Uterus (tissue), 4 donors: ENCODE data around the gene SMURF1. TPM values are rescaled to one million over a fixed set of nuclear protein-coding genes. Genes with fewer than 3 reads are reported as not detected.

Experiments used
- DNase-seq, 2 donors: peaks; one replicate each; pipeline ENCODE4 v3.0.0-alpha.2; 2019 to 2020
- H3K27ac ChIP-seq, 2 donors: fragments of 200-600 bp; sonication (generic); 1 replicate in 1 of 2; 2 replicates in 1 of 2; pipeline ENCODE4 v1.5.1; 2016 to 2018
- H3K27me3 ChIP-seq, 2 donors: fragments of 200-600 bp; sonication (generic); one replicate each; pipeline ENCODE4 v1.5.1; 2018 to 2019; ENCODE audit warnings: control low read depth in 1 of 2
- H3K36me3 ChIP-seq, 2 donors: fragments of 200-600 bp; sonication (generic); one replicate each; pipeline ENCODE4 v1.5.1; 2019; ENCODE audit warnings: control low read depth in 1 of 2
- H3K4me1 ChIP-seq, 2 donors: fragments of 200-600 bp; sonication (generic); one replicate each; pipeline ENCODE4 v1.5.1; 2018 to 2019; ENCODE audit warnings: control low read depth in 1 of 2
- H3K4me3 ChIP-seq, 2 donors: fragments of 200-600 bp; sonication (generic); 1 replicate in 1 of 2; 2 replicates in 1 of 2; pipeline ENCODE4 v1.5.1; 2018 to 2019; ENCODE audit warnings: mild to moderate bottlenecking in 1 of 2
- H3K9me3 ChIP-seq, 2 donors: fragments of 200-600 bp; sonication (generic); one replicate each; pipeline ENCODE4 v1.5.1; 2019; ENCODE audit warnings: control low read depth in 1 of 2
- CTCF ChIP-seq, 4 experiments: fragments of 200-600 bp in 2 of 4; fragments of 450-650 bp in 2 of 4; sonication (generic) in 2 of 4; IDR thresholded peaks; one replicate each; pipeline ENCODE4 v1.5.1; 2016 to 2019; ENCODE audit warnings: antibody characterized with exemption in 4 of 4, mild to moderate bottlenecking in 2 of 4, moderate library complexity in 1 of 4
- POLR2A ChIP-seq, 2 donors: fragments of 450-650 bp; IDR thresholded peaks; one replicate each; pipeline ENCODE4 v1.6.1; 2016; ENCODE audit warnings: antibody characterized with exemption in 2 of 2, mild to moderate bottlenecking in 1 of 2, moderate library complexity in 1 of 2
- intact Hi-C: fragments of 100-400 bp; cut with DNase I; formaldehyde crosslinking; loops from one replicate; pipeline ENCODE4 v1.15.1; 2023; ENCODE audit warnings: low total_unique reads
- total RNA-seq, 4 donors: library from RNA; depleted of rRNA in 3 of 4; stranded (reverse); fragments of >200 nt in 3 of 4; gene quantifications; one replicate each; pipeline versions ENCODE4 v1.1.0 to v1.2.4, GENCODE V29; 2014 to 2023
- donor health status: DM: yes; HTN: yes; CAD: no.

The SMURF1 gene
- total RNA-seq, 4 donors from 2014 or later = 14.4 to 39.5 (median 26.2) TPM

- H3K9me3 ChIP-seq = no peaks in the 10 kb centered on the region
- no peaks in the 10 kb centered on the region for H3K36me3 ChIP-seq
- peak overlapping the region; percentile 26 to 50 for H3K27ac ChIP-seq
- H3K4me1 ChIP-seq = no peaks in the 10 kb centered on the region
- H3K27me3 ChIP-seq = no peaks in the 10 kb centered on the region
- intact Hi-C loops = no loop called here
- TF ChIP-seq POLR2A (IDR thresholded peaks at IDR 0.05) = no peak
- TF ChIP-seq CTCF (IDR thresholded peaks at IDR 0.05) = no peak
- H3K4me3 ChIP-seq = no peak overlapping the region
- DNase-seq = no peak
These were observed 44.9 kb downstream of the SMURF1 start for GRCh38 chr7:99098824-99099498.

DNA sequence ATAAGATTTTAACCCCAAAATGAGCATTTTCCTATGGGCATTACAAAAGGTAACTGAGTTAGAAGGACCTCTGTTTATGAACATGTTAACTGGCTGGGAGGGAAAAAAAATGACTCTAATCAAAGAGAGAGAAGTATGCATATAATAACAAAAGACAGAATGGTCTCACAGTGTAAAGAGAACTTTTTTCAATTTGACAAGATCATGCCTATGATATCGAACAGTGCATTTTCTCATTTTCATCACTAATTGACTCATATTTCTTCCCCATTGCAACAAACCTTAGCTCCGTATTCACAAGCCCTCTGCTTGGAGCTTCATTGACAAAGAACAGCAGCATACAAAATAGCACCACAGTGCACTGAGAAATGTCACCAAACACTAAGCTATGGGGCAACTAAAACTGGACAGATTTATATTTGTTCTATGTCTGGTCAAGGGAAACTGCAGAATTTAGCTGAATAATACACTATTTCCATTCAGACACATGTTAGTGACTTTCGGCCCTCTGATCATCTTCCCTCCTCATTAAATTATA is 45.6 kb downstream of the SMURF1 start:
- no peaks in the 10 kb centered on the region for H3K36me3 ChIP-seq
- no peak overlapping the region for H3K4me3 ChIP-seq
- TF ChIP-seq POLR2A (IDR thresholded peaks at IDR 0.05) (no peak), CTCF (IDR thresholded peaks at IDR 0.05) (no peak)
- peak overlapping the region in 1 of 2 donors; percentile 50 for H3K27ac ChIP-seq
- H3K4me1 ChIP-seq = no peaks in the 10 kb centered on the region
- DNase-seq = no peak
- no peaks in the 10 kb centered on the region for H3K27me3 ChIP-seq
- no peaks in the 10 kb centered on the region for H3K9me3 ChIP-seq
- intact Hi-C loops = no loop called here

DNA sequence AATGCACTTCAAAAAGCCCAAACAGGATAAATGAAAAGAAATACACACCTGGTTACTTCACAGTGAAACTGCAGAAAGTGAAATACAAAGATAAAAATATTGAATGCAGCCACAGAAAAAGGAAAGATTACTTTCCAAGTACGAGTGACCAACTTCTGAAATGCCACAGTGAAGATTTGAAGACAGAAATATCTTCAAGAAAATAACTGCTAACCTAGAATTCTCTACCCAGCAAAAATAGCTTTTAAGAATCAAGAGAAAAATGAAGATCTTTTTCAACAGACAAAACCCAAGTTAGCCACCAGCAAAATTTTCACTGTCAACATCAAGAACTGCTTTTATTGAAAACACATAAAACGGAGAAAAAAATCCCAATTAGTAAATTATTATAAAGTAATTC is 46.2 kb downstream of the SMURF1 start:
- no peak for DNase-seq
- H3K4me1 ChIP-seq = no peaks in the 10 kb centered on the region
- no peaks in the 10 kb centered on the region for H3K9me3 ChIP-seq
- H3K27ac ChIP-seq = no peak overlapping the region
- no peaks in the 10 kb centered on the region for H3K36me3 ChIP-seq
- H3K4me3 ChIP-seq = no peak overlapping the region
- intact Hi-C loops = no loop called here
- TF ChIP-seq CTCF (IDR thresholded peaks at IDR 0.05) = no peak
- TF ChIP-seq POLR2A (IDR thresholded peaks at IDR 0.05) = no peak
- H3K27me3 ChIP-seq = no peaks in the 10 kb centered on the region

DNA sequence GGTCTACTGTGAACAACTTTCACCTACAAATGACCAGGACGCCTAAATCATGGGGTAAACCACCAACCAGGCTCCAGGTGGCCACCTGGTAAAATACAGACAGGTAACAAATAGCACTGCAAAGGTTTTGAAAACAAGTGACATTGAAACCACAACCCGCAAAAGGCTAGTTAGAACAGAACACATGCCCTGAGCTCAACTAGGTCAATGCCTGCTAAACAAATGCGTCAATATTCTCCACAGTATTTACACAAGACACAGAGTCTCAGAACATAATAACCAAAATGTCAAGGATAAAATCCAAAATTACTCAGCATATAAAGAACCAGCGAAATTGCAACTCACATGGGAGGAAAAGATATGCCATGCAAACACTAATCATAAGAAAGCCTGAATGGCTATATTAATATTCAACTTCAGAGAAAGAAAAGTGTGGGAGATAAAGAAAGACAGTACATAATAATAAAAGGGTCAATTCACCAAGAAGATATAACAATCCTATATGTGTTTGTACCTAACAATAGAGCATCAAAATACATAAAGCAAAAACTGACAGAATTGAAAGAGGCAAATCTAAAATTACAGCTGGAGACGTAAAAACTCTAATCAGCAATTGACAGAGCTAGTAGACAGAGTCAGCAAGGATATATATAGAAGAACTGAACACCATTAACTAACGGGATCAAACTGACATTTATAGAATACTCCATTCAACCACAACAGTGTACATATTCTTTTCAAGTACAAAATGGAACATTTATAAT is 47.6 kb downstream of the SMURF1 start:
- H3K9me3 ChIP-seq = no peaks in the 10 kb centered on the region
- no peaks in the 10 kb centered on the region for H3K36me3 ChIP-seq
- no peak for DNase-seq
- intact Hi-C loops = no loop called here
- no peaks in the 10 kb centered on the region for H3K4me1 ChIP-seq
- H3K4me3 ChIP-seq = no peak overlapping the region
- H3K27ac ChIP-seq = peak overlapping the region; percentile 8 to 23
- TF ChIP-seq POLR2A (IDR thresholded peaks at IDR 0.05) (no peak), CTCF (IDR thresholded peaks at IDR 0.05) (no peak)
- no peaks in the 10 kb centered on the region for H3K27me3 ChIP-seq

DNA sequence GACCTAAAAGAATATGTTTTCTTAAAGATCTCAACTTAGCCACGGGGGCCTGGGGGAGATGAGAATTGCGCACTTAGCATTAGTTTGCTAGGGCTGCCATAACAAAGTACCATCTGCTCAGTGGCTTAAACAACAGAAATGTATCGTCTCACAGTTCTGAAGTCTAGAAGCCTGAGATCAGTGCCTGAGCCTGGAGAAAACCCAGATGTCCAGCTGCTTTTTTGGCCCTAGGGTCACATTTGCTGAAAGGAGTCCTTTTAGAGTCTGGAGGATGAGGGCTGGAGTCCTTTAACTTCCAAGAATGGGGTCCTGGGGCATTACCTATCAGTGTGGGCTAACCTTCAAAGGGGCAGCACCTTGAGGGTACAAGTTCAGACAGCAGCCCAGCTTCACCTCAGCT is 48.2 kb downstream of the SMURF1 start:
- Histone ChIP-seq H3K27ac (peak overlapping the region; percentile 8 to 23), H3K4me1 (no peaks in the 10 kb centered on the region), H3K27me3 (no peaks in the 10 kb centered on the region), H3K9me3 (no peaks in the 10 kb centered on the region), H3K4me3 (no peak overlapping the region), H3K36me3 (no peaks in the 10 kb centered on the region)
- DNase-seq = no peak
- intact Hi-C loops = no loop called here
- TF ChIP-seq CTCF (IDR thresholded peaks at IDR 0.05) (no peak), POLR2A (IDR thresholded peaks at IDR 0.05) (no peak)
